ENCODE measurements around the gene SSBP2.

SSBP2 gene

DNA sequence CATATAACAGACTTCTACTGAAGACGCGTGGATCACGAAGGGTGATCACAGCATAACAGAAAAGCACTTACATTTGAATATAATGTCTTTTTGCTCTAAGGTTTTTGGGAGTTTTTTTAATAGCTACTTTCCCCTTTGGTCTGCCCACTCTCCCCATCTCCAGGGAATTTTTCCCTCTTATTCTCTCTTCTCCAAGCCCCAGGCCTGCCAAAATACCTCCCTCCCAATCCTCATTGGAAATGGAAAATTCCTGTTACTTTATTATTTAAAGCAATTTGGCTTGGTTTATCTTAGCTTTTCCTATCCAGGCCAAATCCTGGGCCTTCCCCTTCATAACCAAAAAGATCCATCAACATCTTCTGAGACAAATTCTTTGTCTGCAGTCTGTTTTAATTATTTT, 22.3 kb upstream of the SSBP2 start:
- TF ChIP-seq TAF1 (IDR thresholded peaks at IDR 0.05; ENCODE audit: borderline replicate concordance, insufficient read depth, low read length) (no peak), POLR2AphosphoS5 (IDR thresholded peaks at IDR 0.05; ENCODE audit: low read depth, low read length) (no peak), SIN3A (IDR thresholded peaks at IDR 0.05; ENCODE audit: borderline replicate concordance, insufficient read depth, low read length) (no peak), FOXP2 (optimal IDR thresholded peaks at IDR 0.05; ENCODE audit: borderline replicate concordance, extremely low read depth, extremely low read length, insufficient read depth) (no peak)
- TF ChIP-seq, protein P1, sequence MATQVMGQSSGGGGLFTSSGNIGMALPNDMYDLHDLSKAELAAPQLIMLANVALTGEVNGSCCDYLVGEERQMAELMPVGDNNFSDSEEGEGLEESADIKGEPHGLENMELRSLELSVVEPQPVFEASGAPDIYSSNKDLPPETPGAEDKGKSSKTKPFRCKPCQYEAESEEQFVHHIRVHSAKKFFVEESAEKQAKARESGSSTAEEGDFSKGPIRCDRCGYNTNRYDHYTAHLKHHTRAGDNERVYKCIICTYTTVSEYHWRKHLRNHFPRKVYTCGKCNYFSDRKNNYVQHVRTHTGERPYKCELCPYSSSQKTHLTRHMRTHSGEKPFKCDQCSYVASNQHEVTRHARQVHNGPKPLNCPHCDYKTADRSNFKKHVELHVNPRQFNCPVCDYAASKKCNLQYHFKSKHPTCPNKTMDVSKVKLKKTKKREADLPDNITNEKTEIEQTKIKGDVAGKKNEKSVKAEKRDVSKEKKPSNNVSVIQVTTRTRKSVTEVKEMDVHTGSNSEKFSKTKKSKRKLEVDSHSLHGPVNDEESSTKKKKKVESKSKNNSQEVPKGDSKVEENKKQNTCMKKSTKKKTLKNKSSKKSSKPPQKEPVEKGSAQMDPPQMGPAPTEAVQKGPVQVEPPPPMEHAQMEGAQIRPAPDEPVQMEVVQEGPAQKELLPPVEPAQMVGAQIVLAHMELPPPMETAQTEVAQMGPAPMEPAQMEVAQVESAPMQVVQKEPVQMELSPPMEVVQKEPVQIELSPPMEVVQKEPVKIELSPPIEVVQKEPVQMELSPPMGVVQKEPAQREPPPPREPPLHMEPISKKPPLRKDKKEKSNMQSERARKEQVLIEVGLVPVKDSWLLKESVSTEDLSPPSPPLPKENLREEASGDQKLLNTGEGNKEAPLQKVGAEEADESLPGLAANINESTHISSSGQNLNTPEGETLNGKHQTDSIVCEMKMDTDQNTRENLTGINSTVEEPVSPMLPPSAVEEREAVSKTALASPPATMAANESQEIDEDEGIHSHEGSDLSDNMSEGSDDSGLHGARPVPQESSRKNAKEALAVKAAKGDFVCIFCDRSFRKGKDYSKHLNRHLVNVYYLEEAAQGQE (IDR thresholded peaks at IDR 0.05; ENCODE audit: insufficient read depth in 1 of 2, low read depth in 2 of 2, low read length in 2 of 2): no peak

DNA sequence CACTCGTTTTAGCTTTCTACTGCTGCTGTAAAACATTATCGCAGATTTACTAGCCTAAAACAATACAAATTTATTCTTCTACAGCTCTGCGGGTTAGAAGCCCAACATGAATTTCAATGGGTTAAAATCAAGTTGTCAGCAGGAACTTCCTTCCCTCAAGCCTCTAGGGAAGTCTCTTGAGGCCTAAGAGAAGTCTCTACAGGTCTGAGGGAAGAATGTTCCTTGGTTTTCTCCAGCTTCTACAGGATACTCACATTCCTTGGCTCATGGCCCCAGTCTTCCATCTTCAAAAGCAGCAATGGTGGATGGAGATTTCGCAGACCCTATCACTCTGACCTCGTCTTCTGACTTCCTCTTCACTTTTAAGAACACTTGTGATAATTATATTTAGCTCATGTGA, 21.6 kb upstream of the SSBP2 start:
- TF ChIP-seq SIN3A (IDR thresholded peaks at IDR 0.05; ENCODE audit: borderline replicate concordance, insufficient read depth, low read length) (no peak), TAF1 (IDR thresholded peaks at IDR 0.05; ENCODE audit: borderline replicate concordance, insufficient read depth, low read length) (no peak), FOXP2 (optimal IDR thresholded peaks at IDR 0.05; ENCODE audit: borderline replicate concordance, extremely low read depth, extremely low read length, insufficient read depth) (no peak), POLR2AphosphoS5 (IDR thresholded peaks at IDR 0.05; ENCODE audit: low read depth, low read length) (no peak)
- TF ChIP-seq, protein P1 (IDR thresholded peaks at IDR 0.05; ENCODE audit: insufficient read depth in 1 of 2, low read depth in 2 of 2, low read length in 2 of 2): no peak

DNA sequence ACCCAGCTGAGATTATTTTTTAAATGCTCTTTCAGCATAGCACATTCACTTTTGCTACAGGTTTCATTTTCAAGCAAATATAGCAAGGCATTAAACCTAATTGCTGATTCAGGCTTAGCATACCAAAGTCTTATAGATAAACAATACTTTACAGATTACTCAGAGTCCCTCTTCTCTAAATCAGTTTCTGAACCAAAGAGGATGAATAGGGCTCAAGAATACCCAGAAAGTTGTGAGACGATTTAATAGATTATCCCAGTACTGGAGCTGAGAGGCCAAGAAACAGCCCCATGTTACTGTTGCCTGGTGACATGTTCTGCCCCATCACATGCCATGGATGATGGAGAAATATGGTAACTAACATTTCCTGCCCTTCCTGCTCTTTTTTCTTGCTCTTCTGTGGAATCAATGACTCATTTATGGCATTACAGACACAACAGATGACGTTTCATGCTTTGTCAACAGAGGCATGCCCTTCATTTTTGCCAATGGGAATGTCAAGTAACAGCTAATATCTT, 18.1 kb upstream of the SSBP2 start:
- TF ChIP-seq, protein P1 (IDR thresholded peaks at IDR 0.05; ENCODE audit: insufficient read depth in 1 of 2, low read depth in 2 of 2, low read length in 2 of 2): no peak
- TF ChIP-seq FOXP2 (optimal IDR thresholded peaks at IDR 0.05; ENCODE audit: borderline replicate concordance, extremely low read depth, extremely low read length, insufficient read depth) (no peak), POLR2AphosphoS5 (IDR thresholded peaks at IDR 0.05; ENCODE audit: low read depth, low read length) (no peak), SIN3A (IDR thresholded peaks at IDR 0.05; ENCODE audit: borderline replicate concordance, insufficient read depth, low read length) (no peak), TAF1 (IDR thresholded peaks at IDR 0.05; ENCODE audit: borderline replicate concordance, insufficient read depth, low read length) (no peak)

DNA sequence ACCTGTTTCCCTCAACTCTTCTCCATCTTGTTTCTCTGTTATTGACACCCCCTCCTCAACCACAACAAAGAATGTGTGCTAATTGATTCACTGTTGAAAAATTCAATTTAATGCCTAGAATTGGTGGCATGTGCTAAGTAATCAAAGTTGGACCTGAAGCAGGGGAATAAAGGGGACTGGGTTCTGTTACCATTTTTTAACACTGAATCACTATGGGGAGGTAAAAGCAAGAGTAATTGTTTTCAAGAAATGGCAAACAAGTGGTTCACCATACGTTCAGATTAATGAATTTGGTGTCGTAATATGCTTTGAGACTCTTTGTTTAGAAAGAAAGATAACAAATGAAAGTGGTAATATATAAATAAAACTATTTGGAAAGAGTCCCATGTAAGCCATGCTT, 17.0 kb upstream of the SSBP2 start:
- TF ChIP-seq, protein P1 (IDR thresholded peaks at IDR 0.05; ENCODE audit: insufficient read depth in 1 of 2, low read depth in 2 of 2, low read length in 2 of 2): no peak
- no peak for TF ChIP-seq TAF1 (IDR thresholded peaks at IDR 0.05; ENCODE audit: borderline replicate concordance, insufficient read depth, low read length)
- no peak for TF ChIP-seq FOXP2 (optimal IDR thresholded peaks at IDR 0.05; ENCODE audit: borderline replicate concordance, extremely low read depth, extremely low read length, insufficient read depth)
- TF ChIP-seq SIN3A (IDR thresholded peaks at IDR 0.05; ENCODE audit: borderline replicate concordance, insufficient read depth, low read length): no peak

DNA sequence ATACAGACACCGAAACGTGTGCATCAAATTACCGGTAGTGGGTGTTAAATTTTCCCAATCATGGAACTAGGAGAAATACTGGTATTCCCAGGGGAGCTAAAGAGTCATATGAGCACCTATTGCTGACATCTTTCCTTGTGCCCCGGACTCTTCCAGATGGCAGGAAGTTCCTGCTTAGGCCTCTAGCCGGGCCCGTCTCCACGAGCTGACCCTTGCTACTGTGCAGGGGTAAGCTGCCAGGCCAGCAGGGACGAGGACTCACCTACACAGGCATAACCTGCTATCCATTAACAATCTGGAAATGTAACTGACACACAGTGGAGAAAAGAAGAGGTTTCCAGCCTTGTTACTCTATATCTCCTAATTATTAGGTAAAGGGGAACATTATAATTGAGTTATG, 16.2 kb upstream of the SSBP2 start:
- TF ChIP-seq SIN3A (IDR thresholded peaks at IDR 0.05; ENCODE audit: borderline replicate concordance, insufficient read depth, low read length) (no peak), TAF1 (IDR thresholded peaks at IDR 0.05; ENCODE audit: borderline replicate concordance, insufficient read depth, low read length) (no peak), FOXP2 (optimal IDR thresholded peaks at IDR 0.05; ENCODE audit: borderline replicate concordance, extremely low read depth, extremely low read length, insufficient read depth) (no peak), POLR2AphosphoS5 (IDR thresholded peaks at IDR 0.05; ENCODE audit: low read depth, low read length) (no peak)
- TF ChIP-seq, protein P1 (IDR thresholded peaks at IDR 0.05; ENCODE audit: insufficient read depth in 1 of 2, low read depth in 2 of 2, low read length in 2 of 2): no peak

All from PFSK-1 (cell line).